PC-3 (cell line): Measurements from ENCODE around the gene AUTS2.

Source experiments
- CTCF ChIP-seq: fragments of 300-600 bp; sonication (generic); conservative IDR thresholded peaks from 2 replicates; pipeline ENCODE4 v1.5.1; 2017; ENCODE audit warnings: antibody characterized with exemption, low read depth, mild to moderate bottlenecking, low read length
- EZH2 ChIP-seq: fragments of 300-600 bp; sonication (generic); IDR thresholded peaks from one replicate; pipeline ENCODE4 v1.6.1; 2017; ENCODE audit warnings: antibody characterized with exemption, mild to moderate bottlenecking, low read length; ENCODE audit not compliant: unreplicated experiment
- EZH2phosphoT487 ChIP-seq: fragments of 300-600 bp; sonication (generic); IDR thresholded peaks from 2 replicates; pipeline ENCODE4 v1.6.1; 2018; ENCODE audit warnings: mild to moderate bottlenecking, antibody characterized with exemption, low read length, borderline replicate concordance

- TF ChIP-seq CTCF (no peak), EZH2 (no peak), EZH2phosphoT487 (no peak)
These were observed 956.4 kb downstream of the AUTS2 start for GRCh38 chr7:70554646-70555045.
